Measurements from ENCODE around the gene WDFY4.

GRCh38 chr10:48786606-48787282, 102.1 kb downstream of the WDFY4 start:
- TF ChIP-seq CTCF (IDR thresholded peaks at IDR 0.05; ENCODE audit: insufficient read depth, low read length, poor library complexity, severe bottlenecking) (no peak), EZH2phosphoT487 (conservative IDR thresholded peaks at IDR 0.05; ENCODE audit: low read length) (no peak)
